AML-193 (cell line): ENCODE measurements around the gene MYBPC3.

Experiments
- DNase-seq, 2 experiments: peaks; one replicate each; lab custom pipeline; 2025; lab: John Stamatoyannopoulos, UW

The MYBPC3 gene

DNA sequence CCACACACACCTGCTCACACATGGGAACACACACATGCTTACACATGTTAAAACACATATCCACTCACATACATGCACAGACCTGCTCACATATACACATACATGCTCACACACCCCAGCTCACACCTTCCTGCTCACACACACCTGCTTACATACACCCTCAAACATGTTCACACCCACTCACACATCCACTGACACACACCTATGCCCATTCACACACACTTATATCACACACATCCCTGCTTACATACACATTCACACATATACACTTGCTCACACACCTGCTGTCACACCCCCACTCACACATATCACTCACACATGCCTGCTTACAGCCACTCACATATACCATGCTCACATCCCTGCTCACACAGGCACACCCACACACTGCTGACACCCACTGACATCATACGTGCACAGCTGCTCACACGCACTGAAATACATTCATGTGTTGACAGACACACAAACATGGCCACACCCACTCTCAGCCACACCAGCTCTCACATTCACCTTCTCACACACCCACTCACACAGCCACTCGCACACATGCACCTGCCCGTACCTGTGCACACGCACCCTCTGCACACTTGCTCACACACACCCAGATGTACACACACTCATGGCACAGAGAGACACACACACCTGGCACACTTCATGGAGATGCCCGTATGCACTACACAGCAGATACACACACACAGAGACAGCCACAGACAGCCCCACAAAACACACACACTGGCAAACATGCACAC lies 5.7 kb upstream of the MYBPC3 start:
- no peak for DNase-seq

DNA sequence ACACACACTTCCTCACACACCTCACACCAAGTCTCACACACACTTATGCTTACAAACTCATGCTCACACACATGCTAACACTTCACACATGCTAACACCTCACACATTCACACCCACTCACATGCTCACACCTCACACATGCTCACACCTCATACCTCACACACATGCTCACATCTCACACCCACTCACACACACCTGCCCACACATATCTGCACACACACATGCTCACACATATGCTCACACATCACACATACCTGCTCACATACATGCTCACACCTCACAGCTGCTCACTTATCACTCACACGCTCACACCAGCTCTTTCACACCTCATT lies 4.5 kb upstream of the MYBPC3 start:
- no peak for DNase-seq

DNA sequence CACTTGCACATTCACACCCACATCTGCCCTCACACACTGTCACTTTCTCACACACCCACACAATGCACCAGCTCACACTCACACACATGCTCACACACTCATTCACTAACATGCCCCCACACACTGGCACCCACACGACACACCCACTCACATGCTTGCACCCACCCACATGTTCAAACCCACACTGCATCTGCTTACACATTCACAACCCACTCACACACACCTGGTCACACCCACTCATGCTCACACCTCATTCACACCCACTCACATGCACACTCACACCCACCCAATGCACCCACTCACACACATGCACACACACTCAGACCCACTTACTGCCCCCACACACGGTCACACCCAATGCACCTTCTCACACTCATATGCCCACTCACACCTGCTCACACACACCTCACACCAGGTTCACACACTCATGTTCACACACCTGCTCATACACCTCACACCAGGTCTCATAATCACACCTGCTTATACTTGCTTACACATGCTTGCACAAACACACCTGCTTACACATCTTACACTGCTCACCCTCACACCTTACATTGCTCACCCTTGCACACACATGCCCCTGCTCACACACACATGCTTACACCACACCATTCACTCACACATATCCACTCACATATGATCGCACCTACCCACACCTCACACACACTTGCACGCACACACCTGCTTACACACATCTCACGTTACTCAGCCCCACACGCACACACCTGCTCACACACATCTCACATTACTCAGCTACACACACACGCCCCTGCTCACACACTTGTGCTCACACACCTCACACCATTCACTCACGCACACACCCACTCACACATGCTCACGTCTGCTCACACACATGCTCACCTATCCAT lies 3.9 kb upstream of the MYBPC3 start:
- DNase-seq: no peak

DNA sequence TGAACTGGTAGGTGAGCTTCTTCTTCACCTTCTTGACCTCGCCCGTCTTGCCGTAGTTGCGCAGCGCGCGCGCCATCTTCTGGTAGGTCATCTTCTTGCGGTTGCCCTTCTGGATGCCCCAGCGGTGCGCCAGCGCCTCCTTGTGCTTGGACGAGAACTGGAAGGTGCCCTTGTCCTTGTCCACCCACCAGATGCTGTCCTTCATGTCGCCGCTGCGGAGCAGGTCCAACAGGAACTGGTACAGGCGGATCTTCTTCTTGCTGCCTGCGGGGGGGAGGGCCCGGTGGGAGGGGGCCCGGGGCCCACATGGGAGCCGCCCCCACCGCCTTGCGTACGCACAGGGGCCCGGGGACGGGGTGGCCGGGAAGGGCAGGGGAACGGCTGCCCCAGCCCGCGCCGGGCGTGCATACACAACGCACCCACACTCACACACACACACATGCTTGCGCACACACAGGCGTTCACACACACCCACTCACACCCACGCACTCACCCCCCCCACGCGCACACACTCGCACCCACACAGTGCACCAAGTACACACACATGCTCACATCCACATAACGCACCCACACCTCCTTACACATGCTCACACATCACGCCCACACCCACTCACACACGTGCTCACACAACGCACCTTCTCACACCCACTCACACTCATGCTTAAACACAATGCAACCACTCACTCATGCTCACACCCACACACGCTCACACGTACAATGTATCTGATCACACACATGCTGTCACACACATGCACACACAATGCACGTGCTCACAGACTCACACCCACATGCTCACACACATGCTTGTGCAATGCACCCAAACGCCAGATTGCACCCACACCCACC lies 3.0 kb upstream of the MYBPC3 start:
- no peak for DNase-seq

DNA sequence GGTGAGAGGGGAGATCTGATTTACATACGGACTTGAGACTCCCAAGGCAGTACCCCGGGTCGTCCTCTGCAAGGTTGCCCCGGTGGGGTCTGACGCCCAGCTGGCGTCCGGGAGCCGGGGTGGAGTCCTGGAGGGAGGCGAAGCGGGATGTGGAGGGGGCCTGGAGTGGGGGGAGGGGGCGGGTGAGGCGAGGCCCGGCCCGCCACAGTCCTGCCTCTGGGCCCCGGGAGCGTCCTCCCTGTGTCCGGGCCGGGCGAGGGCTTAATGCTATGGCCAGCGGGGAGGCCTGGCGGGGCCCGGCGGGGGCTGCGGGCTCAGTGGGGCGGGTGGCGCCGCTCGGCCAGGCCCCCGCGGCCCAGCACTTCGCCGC lies 2.4 kb upstream of the MYBPC3 start:
- no peak for DNase-seq

DNA sequence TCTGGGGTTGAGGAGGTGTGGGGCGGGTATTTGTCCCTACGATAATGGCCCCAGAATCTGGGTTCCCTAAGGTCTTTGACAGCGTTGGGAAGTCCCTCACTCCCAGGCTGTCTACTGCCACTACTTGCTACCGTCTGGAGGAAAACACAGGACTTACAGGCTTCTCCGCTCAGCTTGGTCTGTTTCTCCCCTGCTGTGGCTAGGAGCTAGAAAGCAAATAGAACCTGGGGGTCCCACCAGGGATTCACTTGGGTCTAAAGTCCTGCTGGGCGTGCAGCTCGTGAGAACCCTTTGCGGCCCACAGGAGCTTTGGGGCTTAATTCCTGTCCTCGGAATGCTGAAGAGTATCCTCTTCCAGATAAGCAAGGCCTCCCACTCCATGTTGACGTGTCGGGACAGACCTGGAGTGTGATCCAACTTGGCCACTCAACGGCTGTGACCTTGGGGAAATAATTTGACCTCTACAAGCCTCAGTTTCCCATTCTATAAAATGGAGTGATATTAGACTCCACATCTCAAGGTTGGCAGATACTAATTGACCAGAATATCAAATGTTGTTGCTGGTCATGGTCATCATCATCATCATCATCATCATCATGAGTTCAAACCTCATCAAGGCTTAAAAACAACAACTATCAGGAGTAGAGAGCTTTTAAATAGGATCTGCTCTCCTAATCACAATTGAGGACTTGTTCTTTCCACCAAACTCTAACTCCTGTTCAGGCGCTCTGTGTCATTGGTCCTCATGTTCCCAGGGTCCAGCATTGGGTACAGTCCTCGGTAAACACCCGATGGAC lies 1.7 kb upstream of the MYBPC3 start:
- DNase-seq: no peak

DNA sequence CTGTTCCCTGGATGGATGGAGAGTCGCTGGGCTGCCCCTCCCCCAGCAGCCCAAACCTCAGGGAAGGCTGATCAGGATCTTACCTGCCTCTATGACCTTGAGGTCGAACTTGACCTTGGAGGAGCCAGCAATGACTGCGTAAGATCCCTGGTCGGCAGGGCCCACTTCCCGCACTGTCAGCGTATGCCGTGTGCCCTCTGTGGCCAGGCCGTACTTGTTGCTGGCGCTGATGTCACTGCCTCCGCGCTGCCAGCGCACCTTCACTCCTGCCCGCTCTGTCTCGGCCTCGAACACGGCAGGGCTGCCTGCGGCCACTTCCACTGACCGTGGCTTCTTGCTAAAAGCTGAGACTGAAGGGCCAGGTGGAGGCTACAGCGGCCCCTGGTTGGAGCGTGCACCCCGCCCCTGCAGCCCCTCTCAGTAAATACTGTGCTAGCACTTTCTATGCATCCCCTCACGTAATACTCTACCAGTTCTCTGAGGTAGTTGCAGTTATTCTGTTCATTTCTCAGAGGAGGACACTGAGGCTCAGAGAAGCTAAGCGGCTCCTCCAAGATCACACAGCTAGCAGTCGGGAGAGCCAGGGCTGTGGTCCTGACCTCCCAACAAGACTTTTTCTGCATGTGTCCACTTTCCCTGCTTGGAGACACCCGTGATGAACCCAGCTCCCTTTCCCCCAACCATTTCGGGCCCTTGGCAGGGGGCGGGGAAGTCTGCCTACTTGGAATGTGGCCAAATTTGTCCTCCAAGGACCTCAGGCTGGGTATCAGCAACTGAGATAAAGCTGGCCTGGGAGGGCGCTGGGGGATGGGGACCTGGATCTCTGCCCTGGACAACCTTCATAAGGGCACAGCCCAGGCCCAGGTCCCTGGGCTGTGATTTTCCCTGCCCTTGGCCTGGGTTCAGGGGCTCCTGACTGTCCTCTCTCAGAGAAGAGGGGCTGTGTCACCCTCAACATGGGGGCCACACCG lies 1.1 kb downstream of the MYBPC3 start:
- DNase-seq: no peak

DNA sequence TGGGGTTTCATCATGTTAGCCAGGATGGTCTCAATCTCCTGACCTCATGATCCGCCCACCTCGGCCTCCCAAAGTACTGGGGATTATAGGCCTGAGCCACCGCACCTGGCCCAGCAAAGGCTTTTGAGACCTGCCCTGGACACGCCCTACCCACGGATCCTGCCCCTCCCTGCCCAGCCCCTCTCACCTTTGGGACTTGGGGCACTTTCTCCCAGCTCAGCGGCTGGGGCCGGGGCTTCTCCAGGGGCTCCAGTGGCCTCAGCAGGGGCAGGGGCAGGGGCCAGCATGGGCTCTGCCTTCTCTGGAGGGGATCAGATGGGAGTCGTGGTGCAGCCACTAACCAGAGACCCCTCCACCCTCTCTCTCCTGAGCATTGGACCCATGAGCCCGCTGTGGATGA lies 2.2 kb downstream of the MYBPC3 start:
- DNase-seq: no peak

DNA sequence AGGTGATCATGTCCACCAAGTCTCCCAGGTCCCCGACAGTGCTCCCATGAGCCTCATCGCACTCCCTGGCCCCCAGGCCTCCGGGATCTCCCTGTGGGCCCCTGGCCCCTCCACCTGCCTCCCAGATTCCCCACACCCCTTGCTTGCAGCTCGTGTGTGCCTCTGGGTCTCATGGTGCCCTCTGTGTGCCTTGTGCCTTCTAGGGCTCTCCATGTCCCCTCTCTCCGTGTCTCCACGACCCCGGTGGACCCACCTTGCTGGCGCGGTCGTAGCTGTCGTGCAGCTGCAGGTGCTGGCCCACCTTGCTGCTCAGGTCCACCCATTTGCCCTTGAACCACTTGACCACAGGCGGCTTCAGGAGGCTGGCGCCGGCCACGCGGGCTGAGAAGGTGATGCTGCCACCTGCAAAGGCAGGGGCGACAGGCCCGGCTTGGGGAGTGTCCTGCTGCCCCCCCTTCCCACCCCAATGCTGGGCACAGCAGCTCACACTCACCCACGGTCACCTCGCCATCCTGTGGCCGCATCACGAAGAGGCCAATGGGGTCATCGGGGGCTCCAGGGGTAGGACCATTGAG lies 2.9 kb downstream of the MYBPC3 start:
- DNase-seq: no peak

DNA sequence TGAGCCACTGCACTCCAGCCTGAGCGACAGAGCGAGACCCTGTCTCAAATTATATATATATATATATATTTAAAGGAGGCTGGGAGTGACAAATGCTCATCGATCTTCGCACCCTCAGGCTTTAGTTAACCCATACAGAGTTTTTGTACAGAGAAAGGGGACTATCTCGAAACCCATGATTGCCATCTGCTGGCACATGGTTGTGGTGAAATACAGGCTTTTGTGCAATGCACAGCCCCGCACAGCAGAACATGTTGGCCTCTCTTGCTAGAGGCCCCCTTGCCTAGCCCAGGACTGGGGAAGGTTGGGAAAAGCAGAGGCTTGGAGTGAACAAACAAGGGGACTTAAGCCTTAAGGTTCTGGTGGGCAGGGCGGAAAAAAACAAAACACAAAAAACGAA lies 3.6 kb downstream of the MYBPC3 start:
- peak; percentile 61 to 62 for DNase-seq

DNA sequence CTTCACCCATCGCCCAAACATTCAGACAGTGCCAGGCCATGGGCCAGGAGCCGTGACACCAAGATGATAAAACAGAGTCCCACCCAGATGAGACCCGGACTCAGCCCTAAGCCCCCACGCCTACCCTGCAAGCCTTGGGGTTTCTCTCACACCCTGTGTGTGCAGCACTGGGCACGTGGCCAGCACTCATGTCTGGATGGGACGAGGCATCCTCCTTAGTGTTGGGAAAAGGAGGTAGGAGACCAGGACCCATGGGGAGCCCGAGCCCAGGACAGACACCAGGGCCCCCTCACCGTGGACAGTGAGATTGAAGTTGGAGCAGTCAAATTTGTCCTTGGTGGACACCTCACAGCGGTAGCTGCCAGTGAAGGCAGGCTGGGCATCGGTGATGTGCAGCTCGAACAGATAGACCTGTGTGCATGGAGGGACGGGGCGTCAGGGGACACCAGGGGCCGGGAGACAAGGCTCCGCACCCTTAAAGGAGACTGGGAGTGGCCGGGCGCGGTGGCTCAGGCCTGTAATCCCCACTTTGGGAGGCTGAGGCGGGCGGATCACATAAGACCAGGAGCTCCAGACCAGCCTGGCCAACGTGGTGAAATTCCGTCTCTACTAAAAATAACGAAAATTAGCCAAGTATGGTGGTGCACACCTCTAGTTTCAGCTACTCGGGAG lies 4.2 kb downstream of the MYBPC3 start:
- DNase-seq: no peak

DNA sequence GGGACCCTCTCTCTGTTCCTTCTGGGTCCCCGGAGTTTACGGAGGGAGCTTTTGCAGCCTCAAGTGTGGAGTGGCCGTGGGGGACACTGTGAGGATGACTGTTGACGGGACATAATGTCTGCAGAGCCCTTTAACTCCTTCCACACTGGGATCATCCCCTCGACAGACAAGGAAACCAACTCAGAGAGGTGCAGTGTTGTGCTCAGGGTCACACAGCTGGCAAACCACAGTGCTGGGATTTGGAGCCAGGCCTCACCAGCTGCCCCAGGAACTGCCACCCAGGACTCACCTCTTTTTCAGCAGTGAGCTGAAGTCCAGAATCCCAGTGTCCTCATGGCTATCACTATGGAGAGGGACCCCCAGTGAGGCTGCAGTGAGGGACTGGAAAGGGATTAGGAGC lies 5.4 kb downstream of the MYBPC3 start:
- no peak for DNase-seq

DNA sequence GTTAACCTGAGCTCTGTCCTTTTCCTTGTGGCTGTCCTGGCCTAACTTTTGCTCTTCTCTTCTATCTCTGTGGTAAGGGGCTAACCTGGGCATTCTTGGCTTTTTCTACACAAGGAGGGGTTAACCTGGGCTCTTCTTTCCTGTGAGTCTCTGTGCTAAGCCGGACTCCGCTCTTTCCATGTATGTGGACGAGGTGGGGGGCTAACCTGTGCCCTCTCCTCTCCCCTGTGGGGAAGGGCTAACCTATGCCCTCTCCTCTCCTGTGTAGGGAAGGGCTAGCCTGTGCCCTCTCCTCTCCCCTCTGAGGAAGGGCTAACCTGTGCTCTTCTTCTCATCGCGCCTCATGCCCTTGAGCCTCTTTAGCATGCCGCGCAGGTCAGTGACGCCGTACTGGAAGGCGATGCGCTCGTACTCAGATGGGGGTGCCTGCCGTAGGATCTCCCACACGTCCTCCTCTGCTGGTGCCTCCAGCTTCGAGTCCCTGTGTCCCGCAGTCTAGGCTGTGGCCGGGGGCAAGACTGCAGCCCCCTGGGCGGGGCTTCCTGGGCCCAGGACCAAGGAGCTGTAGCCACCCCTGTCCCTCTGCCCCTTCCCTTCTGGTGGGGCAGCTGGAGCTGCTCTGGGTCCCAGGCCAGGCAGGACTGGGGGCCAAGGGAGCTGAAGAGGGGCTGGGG lies 6.5 kb downstream of the MYBPC3 start:
- DNase-seq: no peak

DNA sequence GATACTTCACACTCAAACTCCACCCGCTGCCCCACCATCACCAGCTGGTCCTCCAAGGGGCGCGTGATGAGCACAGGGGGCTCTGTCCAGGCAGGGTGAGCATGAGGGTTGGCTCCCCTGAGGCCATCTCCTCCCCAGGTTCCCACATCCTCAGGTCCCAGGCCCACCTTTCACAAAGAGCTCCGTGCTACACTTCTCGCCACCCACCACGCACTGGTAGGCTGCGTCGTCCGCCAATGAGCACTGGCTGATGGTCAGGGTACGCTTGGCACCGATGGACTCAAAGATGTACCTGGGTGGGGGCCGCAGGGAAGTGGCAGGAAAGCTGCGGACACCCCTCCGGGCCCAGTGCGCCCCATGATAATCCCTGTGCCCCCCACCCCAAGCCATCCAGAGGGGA lies 9.6 kb downstream of the MYBPC3 start:
- no peak for DNase-seq

DNA sequence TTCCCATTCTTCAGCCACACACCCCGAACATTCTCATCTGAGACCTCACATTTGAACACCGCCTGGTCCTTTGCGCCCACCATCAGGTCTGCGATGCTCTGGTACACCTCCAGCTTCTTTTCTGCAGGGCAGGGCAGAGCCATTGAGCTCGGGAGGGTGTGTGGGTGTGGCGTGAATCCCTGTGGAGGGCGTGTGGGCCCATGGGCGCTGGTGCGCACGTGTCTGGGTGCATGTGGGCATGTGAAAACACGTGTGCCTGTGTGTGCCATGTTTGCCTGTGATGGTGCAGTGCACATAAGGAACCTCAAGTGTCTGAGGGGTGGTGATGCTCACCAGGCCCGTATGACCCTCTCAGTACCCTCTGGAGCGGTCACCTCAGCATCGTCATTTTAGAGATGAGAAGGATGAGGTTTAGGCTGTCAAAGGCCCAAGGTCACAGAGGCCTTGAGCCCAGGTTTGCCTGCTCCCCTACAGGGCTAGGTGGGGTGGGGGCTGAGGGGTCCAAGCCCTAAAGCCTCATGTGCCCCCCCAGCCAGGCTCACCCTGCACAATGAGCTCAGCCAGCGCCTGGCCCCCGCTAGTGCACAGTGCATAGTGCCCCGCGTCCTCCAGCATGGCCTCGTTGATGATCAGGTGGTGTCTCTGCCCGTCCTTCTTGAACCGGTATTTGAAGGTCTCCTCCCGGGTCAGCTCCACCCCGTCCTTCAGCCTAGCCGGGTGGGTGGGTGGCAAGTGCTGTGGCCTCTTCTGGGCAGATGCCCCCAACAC lies 10.3 kb downstream of the MYBPC3 start:
- no peak for DNase-seq

DNA sequence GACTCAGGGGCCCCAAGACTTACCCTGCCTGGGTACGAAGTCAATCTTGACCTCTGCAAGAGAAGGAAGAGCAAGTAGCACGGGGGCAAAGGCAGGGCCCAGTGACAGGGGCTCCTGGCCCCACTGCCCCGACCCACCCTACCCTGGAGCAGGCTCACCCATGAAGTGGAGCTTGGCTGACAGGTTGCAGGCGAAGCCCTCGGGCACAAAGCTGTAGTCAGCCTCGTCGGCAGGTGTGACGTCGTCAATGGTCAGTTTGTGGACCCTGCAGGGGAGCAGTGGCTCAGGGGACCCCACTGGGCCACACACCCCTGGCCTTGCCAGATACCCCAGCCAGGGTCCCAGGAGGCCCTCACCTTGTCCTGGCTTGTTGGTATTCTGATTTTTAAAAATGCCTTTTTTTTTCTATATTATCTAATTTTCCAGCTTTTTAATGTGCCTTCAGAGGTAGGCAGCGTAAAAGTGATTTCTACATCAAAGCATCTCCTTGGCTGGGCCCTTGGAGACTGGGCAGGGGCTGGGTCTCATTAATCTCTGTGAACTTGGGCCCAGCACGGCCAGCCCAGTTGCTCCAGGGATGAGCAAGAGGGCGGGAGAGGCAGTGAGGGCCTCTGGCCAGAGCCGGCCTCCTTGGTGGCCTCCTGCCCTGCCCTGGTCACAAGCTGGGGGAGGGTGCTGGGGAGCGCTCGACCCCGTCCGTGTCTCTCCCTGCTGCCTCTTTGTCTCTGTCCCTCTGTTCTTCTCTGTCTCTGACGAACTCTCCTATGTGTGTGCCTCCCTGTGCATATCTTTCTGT lies 11.3 kb downstream of the MYBPC3 start:
- no peak for DNase-seq

DNA sequence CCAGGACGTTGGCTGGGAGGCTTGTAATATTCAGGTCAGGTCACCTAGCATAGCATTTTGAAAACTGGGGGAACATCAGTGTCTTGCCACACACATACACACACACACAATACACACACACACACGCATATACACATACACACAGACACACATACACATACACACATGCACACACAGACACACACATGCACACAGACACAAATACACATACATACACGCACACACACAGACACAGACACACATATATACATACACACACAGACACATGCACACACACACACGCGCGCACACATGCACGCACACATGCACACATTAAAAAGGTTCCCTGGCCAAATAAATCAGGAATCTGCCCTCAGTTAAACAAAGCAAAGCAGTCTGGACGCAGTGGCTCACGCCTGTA lies 12.5 kb downstream of the MYBPC3 start:
- DNase-seq: no peak
